Iris pigment epithelial cell (primary cell): ENCODE results near the gene SSB.
"Not testable (repeated sequence)": the region's sequence is repeated elsewhere in the genome, so short reads cannot be mapped to it uniquely, and the experiment has no call there.

Experiments used
- DNase-seq: peaks from one replicate; pipeline ENCODE4 v3.0.0-alpha.2; 2011; ENCODE audit warnings: low read depth

The SSB gene

DNA sequence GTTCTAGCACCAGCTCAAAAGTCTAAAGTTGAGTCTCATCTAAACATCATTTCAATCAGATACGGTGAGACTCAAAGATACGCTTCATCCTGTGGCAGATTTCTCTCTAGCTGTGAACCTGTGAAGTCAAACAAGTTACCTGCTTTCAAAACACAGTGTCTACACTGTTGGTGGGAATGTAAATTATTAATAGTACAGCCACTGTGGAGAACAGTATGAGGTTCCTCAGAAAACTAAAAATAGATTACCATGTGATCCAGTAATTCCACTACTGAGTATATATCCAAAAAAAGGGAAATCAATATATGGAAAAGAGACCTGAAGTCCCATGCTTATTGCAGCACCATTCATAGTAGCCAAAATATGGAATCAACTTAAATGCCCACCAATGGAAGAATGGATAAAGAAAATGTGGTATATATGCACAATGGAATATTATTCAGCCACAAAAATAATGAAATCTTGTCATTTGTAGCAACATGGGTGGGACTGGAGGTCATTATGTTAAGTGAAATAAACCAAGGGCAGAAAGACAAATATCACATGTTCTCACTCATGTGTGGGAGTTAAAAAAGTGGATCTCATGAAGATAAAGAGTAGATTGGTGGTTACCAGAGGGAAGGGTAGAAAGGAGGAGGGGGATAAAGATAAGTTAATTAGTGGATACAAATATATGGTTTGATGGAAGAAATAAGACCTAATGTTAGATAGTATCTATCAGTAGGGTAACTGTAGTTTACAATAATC is 40.2 kb downstream of the SSB start:
- DNase-seq: no peak

DNA sequence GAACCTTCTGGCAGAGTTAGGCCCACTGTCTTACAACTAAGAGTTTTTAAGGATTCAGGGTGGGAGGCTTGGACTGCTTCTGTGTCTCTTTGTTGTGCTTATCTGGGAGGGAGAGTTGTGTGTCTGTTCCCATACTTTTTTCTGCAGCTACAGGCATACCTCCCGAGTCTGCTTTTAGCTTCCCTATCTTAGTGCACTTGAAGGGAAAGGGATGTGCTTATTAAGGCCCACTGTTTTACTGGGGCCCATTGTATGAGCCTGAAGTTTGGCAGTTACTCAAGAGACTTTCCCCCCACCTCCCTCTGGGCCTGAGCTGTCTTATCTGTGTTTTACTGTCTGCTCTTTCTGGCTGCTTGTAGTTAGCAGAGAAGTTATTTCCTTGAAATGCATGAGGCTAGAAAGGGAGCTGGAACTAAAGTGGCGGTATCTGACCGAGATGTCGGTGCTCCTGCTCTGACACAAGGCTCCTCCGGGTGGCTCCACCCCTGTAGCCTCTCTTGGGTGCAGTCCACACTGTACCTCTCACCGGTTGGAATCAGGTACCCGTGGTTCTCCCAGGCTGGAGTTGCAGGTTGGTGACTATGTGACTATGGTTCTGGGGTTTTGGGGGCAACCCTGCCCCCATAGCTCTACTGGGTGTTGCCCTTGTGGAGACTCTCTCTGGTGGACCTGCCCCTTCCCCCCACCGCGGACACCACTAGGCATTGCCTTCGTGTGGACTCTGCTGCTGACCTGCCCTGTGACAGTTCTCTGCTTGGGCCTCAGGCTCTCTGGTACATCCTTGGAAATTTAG is 41.5 kb downstream of the SSB start:
- DNase-seq: no peak

- DNase-seq: no peak
Observed at GRCh38 chr2:169840747-169841142, 42.1 kb downstream of the SSB start.

DNA sequence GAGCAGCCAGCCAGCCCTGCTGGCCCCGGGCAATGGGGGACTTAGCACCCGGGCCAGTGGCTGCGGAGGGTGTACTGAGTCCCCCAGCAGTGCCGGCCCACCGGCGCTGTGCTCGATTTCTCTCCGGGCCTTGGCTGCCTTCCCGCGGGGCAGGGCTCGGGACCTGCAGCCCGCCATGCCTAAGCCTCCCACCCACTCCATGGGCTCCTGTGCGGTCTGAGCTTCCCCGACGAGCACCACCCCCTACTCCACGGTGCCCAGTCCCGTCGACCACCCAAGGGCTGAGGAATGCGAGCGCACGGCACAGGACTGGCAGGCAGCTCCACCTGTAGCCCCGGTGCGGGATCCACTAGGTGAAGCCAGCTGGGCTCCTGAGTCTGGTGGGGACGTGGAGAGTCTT is 43.0 kb downstream of the SSB start:
- not testable (repeated sequence) for DNase-seq

GRCh38 chr2:169845016-169845415 is 46.3 kb downstream of the SSB start:
- DNase-seq: peak; percentile 31

- not testable (repeated sequence) for DNase-seq
Observed at GRCh38 chr2:169848959-169849693, 50.5 kb downstream of the SSB start.

GRCh38 chr2:169849710-169850109 is 51.0 kb downstream of the SSB start:
- no peak for DNase-seq

DNA sequence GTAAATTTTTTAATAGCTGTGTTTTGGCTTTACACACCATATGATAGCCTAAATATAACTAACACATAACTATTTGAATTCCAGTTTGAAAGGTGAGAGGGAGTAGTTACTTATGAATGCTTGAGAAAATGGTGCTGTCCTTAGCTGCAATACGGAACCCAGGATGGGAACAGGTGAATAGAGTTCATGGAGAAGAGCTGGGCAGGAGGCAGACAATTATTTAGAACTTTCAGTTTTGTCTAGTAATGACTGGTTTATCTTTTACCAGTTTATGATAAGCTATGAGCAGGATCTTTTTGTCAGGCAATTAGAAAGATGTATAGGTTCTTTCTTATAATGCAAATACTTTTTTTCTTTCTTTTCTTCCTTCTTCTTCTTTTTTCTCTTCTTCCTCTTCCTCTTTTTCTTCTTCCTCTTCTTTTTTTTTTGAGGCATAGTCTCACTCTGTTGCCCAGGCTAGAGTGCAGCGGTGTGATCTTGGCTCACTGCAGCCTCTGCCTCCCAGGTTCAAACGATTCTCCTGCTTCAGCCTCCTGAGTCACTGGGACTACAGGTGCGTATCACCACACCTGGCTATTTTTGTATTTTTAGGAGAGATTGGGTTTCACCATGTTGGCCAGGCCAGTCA is 54.5 kb downstream of the SSB start:
- DNase-seq: no peak

DNA sequence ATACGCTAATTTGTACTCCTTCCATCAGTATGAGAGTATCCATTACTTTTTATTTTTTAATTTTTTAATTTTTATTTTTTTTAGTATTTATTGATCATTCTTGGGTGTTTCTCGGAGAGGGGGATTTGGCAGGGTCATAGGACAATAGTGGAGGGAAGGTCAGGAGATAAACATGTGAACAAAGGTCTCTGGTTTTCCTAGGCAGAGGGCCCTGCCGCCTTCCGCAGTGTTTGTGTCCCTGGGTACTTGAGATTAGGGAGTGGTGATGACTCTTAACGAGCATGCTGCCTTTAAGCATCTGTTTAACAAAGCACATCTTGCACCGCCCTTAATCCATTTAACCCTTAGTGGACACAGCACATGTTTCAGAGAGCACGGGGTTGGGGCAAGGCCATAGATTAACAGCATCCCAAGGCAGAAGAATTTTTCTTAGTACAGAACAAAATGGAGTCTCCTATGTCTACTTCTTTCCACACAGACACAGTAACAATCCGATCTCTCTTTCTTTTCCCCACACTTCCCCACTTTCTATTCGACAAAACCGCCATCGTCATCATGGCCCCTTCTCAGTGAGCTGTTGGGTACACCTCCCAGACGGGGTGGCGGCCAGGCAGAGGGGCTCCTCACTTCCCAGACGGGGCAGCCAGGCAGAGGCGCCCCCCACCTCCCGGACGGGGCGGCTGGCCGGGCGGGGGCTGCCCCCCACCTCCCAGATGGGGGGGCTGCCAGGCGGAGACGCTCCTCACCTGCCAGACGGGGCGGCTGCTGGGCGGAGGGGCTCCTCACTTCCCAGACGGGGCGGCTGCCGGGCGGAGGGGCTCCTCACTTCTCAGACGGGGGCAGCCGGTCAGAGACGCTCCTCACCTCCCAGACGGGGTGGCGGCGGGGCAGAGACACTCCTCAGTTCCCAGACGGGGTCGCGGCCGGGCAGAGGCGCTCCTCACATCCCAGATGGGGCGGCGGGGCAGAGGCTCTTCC is 56.9 kb downstream of the SSB start:
- not testable (repeated sequence) for DNase-seq

GRCh38 chr2:169859423-169859822 is 60.8 kb downstream of the SSB start:
- no peak for DNase-seq

GRCh38 chr2:169860149-169860548 is 61.5 kb downstream of the SSB start:
- DNase-seq: no peak
